ENCODE measurements around the gene COL9A3.

Gene COL9A3

DNA sequence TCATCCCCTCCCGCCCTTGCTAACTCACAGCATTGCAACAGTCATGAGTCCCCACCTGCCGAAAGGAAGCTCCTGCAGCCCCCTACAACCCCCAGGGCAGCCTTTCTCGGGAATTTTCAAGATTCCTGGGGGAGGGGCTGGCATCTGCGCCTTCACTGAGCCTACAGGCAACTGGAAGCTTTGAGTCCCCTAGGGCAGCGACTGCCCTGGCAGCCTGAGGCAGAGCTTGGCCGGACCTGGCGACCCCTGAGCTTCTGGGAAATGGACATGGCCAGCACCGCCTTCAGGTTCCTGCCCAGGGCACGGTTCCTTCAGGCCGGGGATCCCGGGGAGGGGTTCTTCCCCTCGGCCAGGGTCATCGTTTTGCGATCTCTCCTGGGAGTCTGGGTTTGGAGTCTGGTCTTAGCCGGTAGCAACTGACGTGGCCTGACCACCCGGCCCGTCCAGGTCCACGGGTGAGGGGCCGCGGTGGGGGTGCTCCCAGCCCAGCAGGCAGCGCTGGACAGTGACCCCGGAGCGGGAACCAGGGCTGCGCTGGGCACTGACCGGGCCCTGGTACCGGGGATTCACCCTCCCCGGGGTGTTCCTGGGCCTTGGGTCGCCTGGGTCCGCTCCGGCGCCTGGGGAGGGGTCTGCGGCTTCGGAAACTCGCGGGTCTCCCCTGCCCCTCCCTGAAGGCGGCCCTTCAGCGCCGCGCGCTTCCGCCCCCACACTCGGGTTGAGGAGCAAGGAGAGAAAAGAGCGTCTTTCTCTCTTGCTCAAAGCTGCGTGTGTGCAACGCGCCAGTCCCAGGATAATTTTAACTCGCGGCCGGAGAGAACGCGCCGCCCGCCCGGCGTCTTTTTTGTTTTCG lies 593 bp upstream of the COL9A3 start:
- no peak for TF ChIP-seq POLR2A (IDR thresholded peaks at IDR 0.05; ENCODE audit: low read depth, low read length)
- DNase-seq (ENCODE audit: insufficient read length, low spot score) (no peak), FAIRE-seq (no peak)

DNA sequence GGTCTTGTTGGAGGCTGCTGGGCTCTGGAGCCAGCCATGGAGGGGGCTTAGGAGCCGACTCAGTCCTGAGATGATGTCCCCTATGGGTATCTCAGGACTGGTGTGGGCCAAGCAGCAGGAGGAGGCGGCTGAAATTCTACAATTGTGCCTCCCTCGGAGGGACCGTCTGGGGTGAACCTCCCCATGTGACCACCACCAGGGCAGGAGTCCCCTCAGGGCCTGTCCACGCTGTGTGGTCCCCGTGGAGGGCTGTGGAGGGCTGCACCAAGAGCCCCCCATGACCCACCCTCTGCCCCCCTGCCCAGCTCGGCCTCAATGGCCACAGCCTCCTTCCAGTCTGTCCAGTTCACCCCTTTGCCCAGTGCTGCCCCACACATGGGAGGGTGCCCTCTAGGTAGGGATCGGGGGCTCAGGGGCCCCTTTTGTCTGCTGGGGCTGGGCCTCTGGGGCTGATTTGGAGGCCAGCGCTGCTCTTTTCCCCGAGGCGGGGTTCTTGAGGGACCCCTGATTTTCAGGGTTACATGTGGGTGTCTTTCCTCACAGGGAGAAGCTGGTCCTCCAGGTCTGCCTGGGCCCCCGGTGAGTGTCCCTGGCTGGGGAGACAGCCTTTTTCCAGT lies 1.2 kb downstream of the COL9A3 start:
- no peak for TF ChIP-seq POLR2A (IDR thresholded peaks at IDR 0.05; ENCODE audit: low read depth, low read length)
- FAIRE-seq (no peak), DNase-seq (ENCODE audit: insufficient read length, low spot score) (no peak)

DNA sequence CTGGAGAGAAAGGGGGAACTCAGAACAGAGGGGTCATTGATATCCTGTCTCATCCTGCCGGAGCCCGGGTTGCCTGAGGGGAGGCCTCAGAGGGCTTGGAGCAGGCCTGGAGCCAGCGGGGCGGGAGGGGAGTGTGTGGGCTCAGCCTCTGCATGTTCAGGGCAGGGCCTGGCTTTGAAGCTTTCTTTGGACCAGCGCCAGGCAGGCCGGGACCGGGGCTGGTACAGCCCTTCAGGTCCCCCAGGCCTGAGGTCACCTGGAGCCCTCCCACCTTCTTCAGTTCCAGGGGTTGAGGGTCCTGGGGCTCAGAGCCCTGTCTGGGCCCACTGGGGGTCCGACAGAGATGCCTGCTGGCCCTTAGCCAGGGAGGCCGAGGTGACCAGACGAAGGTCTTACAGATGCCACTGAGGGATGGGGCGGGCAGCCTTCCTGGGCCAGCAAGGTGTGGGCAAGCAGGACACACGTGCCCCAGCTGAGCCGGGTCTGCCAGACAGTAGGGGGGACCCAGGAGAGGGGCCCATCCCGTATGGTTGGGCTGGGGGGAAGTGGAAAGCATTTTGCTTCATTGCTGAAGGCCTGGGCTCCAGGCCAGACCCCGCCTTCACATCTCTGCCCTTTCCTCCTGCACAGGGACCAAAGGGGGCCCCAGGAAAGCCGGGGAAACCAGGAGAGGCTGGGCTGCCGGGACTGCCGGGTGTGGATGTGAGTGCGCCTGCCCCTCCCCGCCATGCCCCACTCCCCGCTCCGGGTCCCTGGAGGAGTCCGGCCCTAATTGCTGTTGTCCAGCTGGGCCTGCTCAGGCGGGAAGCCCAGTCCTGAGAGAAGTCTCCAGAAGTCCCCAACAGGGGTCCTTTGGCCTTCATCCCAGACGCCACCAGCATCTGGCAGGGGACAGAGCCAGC lies 2.0 kb downstream of the COL9A3 start:
- no peak for TF ChIP-seq POLR2A (IDR thresholded peaks at IDR 0.05; ENCODE audit: low read depth, low read length)
- FAIRE-seq (no peak), DNase-seq (ENCODE audit: insufficient read length, low spot score) (peak; percentile 98)

DNA sequence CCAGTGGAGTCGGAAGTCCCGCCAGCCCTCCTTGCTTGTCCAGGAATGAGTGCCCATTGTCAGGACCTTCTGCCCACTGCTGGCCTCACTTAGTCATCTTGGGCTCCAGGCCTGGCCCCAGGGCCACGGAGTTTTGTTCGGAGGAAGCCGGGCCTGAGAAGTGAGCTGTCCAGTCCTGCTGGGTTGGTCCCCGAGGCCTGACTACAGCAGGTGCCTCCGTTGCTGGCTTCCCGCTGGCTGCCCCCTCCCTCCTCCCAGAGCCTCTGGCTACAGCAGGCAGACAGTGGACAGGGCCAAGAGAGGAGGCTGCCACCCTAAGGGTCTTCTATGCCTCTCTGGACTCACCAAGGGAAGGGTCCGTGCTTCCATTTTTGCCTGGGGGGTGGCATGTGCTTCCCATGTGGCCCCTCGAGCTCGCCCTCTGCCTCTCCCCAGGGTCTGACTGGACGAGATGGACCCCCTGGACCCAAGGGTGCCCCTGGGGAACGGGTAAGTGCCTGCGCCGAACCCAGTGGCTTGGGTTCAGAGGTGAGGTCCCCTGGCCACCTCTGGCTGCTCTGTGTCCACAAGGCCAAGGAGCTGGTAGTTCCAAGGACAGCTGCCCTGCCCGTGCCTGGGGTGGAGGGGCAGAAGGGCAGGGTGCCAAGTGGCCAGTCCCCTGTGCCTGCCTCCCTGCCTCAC lies 2.8 kb downstream of the COL9A3 start:
- TF ChIP-seq POLR2A (IDR thresholded peaks at IDR 0.05; ENCODE audit: low read depth, low read length), result no peak
- DNase-seq (ENCODE audit: insufficient read length, low spot score) (peak; percentile 99), FAIRE-seq (peak; percentile 15)

DNA sequence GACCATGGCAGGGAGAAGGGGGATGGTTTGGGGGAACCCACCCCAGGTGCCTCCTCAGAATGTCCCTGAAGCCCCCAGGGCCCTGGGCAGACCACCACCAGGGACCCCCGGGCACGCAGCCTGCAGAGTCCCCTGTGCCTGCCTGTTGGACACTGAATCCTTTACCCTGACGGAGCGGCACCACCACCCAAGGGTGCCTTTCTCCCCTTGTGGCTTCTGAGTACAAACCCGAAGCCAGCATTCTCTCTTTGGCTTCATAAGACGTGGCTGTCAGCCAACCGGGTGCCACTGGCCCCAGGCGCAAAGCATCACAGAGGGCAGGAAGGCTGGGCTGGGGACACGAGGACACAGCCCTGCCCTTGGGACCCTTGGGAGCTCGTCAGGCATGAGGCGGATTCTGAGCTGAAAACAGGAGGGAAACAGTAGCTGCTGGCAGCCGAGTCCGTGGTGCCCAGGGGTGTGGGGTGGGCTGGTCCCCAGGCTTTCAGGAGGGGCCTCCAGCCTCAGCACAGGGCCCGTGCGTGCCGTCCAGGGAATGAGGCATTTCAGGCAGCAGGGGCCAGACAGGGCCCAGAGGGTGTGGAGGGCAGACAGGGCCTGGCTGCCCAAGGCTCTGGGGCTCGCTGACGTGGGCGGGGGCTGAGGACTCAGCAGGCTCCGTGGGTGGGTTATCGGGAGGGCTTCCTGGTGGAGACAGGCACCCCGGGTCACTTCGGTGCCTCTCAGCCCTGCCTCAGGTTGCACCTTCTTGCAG lies 3.5 kb downstream of the COL9A3 start:
- DNase-seq (ENCODE audit: insufficient read length, low spot score) (no peak), FAIRE-seq (no peak)
- no peak for TF ChIP-seq POLR2A (IDR thresholded peaks at IDR 0.05; ENCODE audit: low read depth, low read length)

DNA sequence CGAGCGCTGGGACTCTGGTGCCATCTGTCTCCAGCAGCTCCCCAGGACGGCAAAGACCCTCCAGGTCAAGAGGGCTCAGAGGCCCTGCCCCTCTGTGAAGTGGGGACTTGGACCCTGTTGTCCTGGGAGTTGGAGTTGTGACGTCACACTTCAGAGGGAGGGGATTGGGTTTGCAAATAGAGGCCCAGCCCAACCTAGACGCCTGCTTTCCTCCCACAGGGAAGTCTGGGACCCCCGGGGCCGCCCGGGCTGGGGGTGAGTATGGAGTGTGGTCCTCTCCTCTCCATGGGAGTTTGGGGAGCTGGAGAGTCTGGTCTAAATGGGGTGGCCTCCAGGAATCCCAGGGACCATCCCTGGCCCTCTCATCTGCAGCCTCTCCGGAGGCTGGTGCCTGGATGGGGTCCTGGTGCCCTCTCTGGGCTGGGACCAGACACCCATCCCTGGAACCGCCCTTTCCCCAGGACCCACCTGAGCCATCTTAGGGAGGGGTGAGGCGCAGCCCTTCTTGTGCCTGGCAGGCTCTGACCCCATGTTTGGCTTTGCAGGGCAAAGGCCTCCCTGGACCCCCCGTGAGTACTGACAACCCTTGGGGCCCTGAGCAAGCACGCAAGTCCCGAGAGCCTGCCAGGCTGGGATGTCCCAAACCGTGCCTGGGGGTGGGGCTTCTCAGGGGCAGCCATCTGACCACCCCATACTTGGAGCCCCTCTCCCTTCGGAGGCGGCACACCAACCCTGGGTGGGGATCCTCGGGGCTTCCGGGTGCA lies 4.3 kb downstream of the COL9A3 start:
- FAIRE-seq (no peak), DNase-seq (ENCODE audit: insufficient read length, low spot score) (no peak)
- no peak for TF ChIP-seq POLR2A (IDR thresholded peaks at IDR 0.05; ENCODE audit: low read depth, low read length)

DNA sequence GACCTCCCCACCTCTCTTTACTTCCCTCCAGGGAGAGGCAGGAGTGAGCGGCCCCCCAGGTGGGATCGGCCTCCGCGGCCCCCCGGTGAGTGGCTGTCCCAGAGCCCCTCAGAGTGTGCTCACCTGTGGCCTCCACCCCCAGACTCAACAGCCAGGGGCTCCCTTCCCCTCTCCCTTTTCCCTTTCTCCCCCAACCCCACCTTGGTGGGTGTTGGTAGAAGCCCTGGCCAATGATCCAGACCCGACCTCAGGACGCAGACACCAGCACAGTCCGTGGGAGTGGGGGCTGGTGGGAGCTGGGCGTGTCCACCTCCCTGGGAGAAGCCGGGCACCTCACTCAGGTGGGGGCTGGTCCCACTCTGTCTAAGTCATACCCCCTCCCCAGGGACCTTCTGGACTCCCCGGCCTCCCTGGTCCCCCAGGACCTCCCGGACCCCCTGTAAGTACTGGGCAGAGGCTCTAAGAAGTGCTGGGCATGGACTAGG lies 4.9 kb downstream of the COL9A3 start:
- FAIRE-seq (no peak), DNase-seq (ENCODE audit: insufficient read length, low spot score) (no peak)
- no peak for TF ChIP-seq POLR2A (IDR thresholded peaks at IDR 0.05; ENCODE audit: low read depth, low read length)

DNA sequence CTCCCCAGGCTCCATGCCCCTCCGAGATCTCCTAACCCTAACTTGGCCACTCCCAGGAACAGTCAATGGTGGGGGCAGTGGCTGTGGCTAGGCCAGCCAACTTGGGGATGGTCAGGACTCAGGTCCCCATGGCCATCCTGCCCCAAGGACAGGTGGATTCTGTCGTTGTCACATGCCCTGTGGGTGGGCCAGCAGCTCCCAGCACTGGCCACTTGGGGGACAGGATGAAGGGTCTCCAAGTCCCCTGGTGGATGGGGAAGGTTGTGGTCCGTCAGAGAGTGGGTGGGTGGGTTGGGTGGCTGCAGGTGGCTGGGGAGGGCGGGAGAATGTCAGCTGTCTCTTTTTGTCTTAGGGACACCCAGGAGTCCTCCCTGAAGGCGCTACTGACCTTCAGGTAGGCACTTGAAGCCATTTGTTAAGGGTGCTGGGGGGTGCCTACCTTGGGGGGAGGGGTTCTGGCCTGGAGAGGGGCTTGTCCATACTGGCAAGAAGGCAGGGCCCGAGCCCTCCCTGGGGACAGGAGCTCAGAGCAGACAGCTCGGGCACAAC lies 5.5 kb downstream of the COL9A3 start:
- DNase-seq (ENCODE audit: insufficient read length, low spot score) (no peak), FAIRE-seq (no peak)
- TF ChIP-seq POLR2A (IDR thresholded peaks at IDR 0.05; ENCODE audit: low read depth, low read length), result no peak

DNA sequence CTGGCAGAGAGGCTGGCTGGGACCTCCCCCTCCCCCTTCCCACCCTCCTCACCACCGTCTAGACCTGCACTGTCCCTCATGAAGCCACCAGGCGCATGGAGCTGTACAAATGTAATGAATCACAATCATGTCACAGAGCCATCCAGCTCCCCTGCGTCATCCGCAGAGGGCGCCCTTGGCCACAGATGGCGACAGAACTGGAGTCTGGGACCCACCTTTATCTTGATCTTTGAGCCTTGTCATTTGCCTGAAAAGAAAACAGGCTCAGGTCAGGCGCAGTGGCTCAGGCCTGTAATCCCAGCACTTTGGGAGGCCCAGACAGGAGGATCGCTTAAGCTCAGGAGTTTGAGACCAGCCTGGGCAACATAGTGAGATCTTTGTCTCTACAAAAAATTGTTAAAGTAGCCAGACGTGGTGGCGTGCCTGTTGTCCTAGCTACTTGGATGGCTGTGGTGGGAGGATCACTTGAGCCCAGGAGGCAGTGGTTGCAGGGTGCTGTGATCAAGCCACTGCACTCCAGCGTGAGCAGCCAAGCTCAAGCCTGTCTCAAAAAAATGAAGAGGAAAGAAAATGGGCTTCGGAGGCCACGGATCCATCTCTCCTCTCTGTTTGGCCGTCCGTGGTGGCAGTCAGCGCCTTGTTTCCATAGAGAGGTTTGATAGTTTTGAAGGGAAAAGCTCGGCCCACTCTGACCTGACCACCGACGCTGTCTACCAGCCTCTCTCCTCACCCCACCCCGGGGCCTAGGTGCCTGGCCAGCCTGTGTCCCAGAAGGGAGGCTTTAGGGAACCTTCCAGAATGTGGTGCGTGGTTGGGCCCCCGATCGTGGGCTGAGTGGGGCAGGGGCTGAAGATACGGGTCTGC lies 6.2 kb downstream of the COL9A3 start:
- DNase-seq (ENCODE audit: insufficient read length, low spot score) (no peak), FAIRE-seq (no peak)
- no peak for TF ChIP-seq POLR2A (IDR thresholded peaks at IDR 0.05; ENCODE audit: low read depth, low read length)

DNA sequence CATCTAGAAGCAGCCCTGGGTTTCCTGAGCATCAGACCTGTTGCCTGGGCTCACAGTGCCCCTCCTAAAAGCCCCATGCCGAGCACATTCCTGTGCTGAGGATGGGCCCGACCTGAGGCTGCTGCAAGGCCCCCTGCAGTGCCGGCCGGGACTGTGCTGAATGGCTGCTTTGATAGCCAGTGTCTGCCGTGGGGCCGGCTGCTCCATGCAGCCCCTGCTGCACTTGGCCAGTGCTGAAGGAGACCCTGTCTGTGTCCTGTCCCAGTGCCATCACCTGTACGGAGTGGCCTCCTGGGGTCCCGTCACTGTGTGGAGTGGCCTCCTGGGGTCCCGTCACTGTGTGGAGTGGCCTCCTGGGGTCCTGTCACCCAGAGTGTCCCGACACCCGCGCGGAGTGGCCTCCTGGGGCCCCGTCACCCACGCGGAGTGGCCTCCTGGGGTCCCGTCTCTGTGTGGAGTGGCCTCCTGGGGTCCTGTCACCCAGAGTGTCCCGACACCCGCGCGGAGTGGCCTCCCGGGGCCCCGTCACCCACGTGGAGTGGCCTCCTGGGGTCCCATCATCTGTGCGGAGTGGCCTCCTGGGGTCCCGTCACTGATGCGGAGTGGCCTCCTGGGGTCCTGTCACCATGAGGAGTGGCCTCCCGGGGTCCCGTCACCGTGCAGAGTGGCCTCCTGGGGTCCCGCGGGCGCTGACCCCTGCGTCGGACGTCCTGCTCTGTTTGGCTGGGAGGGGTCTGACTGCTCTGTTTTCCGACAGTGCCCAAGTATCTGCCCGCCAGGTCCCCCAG lies 7.0 kb downstream of the COL9A3 start:
- no peak for FAIRE-seq

More for the DNA sequence above, 7.0 kb downstream of the COL9A3 start:
- no peak for DNase-seq (ENCODE audit: insufficient read length, low spot score)
- TF ChIP-seq POLR2A (IDR thresholded peaks at IDR 0.05; ENCODE audit: low read depth, low read length), result no peak

Data from H54 (cell line).